ENCODE results near the gene GRPEL2. TPM values are rescaled to one million over a fixed set of nuclear protein-coding genes. Genes with fewer than 3 reads are reported as not detected.

Gene GRPEL2
- total and polyA plus RNA-seq, 2 donors (not counting 3 experiments of a cell fraction or from before 2014, with no cell fraction given), result 7.6 to 32.5 TPM

DNA sequence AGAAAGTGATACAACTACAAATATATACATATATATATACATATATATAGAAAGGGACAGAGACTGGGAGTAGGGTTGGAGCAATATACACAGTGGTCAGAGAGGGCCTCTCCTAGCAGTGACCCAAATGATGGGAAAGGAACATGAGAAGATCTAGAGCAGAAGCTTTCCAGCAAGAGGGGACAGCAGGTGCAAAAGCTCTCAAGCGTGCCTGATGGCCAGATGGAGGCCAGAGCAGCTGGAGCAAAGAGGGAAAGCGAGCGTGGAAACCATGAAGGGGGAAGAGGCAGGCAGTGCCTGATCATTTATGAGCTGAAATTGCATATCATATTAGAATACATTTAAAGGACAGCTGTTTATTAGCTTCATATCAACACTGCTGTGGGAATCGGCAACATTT is 7.6 kb upstream of the GRPEL2 start:
- Histone ChIP-seq H3K27me3 (ENCODE audit: control insufficient read depth in 2 of 2, insufficient read depth in 2 of 2, low read length in 2 of 2) (no peaks in the 10 kb centered on the region), H4K20me1 (replicated peaks; ENCODE audit: control insufficient read depth, extremely low read depth, insufficient read depth, low read length) (no peaks in the 10 kb centered on the region), H3K9me1 (replicated peaks; ENCODE audit: control insufficient read depth, extremely low read depth, insufficient read depth, low read length) (no peaks in the 10 kb centered on the region), H3K79me2 (ENCODE audit: control insufficient read depth, insufficient read depth, low read length) (no peaks in the 10 kb centered on the region), H3K9ac (replicated peaks; ENCODE audit: extremely low read depth, insufficient read depth, low read length) (no peak overlapping the region), H3K36me3 (ENCODE audit: control insufficient read depth in 2 of 2, extremely low read depth in 1 of 2, insufficient read depth in 2 of 2, low read length in 2 of 2) (peaks cover 3 to 11% of the 10 kb centered on the region in 2 experiments), H3K4me3 (replicated peaks in 1 of 3; ENCODE audit: insufficient read depth in 1 of 3, low read depth in 1 of 3, low read length in 3 of 3) (no peak overlapping the region), H3K4me2 (ENCODE audit: insufficient read depth, low read length) (no peak overlapping the region), H3K4me1 (ENCODE audit: control insufficient read depth, extremely low read depth, insufficient read depth, low read length) (peaks cover 26% of the 10 kb centered on the region), H2AFZ (ENCODE audit: low read depth, low read length) (no peak overlapping the region), H3K27ac (ENCODE audit: insufficient read depth, low read depth, low read length) (no peak overlapping the region), H3K9me3 (replicated peaks; ENCODE audit: control insufficient read depth, insufficient read depth, low read length) (no peaks in the 10 kb centered on the region)
- CTCF ChIA-PET, result no interaction called here
- no peak for FAIRE-seq
- POLR2A ChIA-PET, result interaction anchor here (0.5 kb wide), 1 partner anchor 217 kb away, joined by 6 read pairs; no protein-coding TSS in a partner anchor
- no peak for DNase-seq (ENCODE audit: low read depth, low spot score)
- TF ChIP-seq JUN (IDR thresholded peaks at IDR 0.05; ENCODE audit: borderline replicate concordance, insufficient read depth, insufficient read length, low read depth) (no peak), FOS (IDR thresholded peaks at IDR 0.05; ENCODE audit: borderline replicate concordance, insufficient read depth, low read length) (no peak), GATA2 (IDR thresholded peaks at IDR 0.05; ENCODE audit: insufficient read depth, insufficient read length, low read depth, low read length) (no peak), POLR2AphosphoS5 (IDR thresholded peaks at IDR 0.05; ENCODE audit: insufficient read depth, low read depth, low read length) (no peak), POLR2A (IDR thresholded peaks at IDR 0.05; ENCODE audit: low read depth, low read length) (no peak), EZH2 (IDR thresholded peaks at IDR 0.05; ENCODE audit: borderline replicate concordance, low read depth, low read length, severe bottlenecking) (no peak), MYC (IDR thresholded peaks at IDR 0.05; ENCODE audit: low read depth, low read length) (no peak)
- TF ChIP-seq, protein P1, sequence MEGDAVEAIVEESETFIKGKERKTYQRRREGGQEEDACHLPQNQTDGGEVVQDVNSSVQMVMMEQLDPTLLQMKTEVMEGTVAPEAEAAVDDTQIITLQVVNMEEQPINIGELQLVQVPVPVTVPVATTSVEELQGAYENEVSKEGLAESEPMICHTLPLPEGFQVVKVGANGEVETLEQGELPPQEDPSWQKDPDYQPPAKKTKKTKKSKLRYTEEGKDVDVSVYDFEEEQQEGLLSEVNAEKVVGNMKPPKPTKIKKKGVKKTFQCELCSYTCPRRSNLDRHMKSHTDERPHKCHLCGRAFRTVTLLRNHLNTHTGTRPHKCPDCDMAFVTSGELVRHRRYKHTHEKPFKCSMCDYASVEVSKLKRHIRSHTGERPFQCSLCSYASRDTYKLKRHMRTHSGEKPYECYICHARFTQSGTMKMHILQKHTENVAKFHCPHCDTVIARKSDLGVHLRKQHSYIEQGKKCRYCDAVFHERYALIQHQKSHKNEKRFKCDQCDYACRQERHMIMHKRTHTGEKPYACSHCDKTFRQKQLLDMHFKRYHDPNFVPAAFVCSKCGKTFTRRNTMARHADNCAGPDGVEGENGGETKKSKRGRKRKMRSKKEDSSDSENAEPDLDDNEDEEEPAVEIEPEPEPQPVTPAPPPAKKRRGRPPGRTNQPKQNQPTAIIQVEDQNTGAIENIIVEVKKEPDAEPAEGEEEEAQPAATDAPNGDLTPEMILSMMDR (IDR thresholded peaks at IDR 0.05; ENCODE audit: extremely low read depth in 1 of 2, insufficient read depth in 1 of 2, low read depth in 1 of 2, low read length in 2 of 2), result no peak
- TF ChIP-seq, protein P2, sequence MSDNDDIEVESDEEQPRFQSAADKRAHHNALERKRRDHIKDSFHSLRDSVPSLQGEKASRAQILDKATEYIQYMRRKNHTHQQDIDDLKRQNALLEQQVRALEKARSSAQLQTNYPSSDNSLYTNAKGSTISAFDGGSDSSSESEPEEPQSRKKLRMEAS (IDR thresholded peaks at IDR 0.05; ENCODE audit: insufficient read depth, insufficient read length), result no peak
- dilution Hi-C loops (cut with MboI; ENCODE audit: extremely low pct_ligation_motif_present, low sequenced_read_pairs), result no loop called here
- intact Hi-C loops (cut with micrococcal nuclease), result no loop called here
- no TSS peak for BruUV-seq (replicated peaks)
